Neural cell (in vitro differentiated cells): ENCODE data around the gene KRTAP10-5. TPM values are rescaled to one million over a fixed set of nuclear protein-coding genes. Genes with fewer than 3 reads are reported as not detected.

Experiments
- H2AFZ ChIP-seq: fragments of 200-600, 300-800 bp; sonication (generic), shearing (Covaris generic); 2 replicates; pipeline ENCODE4 v1.6.0; 2014; ENCODE audit warnings: low read depth, mild to moderate bottlenecking, antibody characterized with exemption, low read length, moderate library complexity
- H3F3A ChIP-seq: fragments of 200-600 bp; shearing (Covaris generic); 2 replicates; pipeline ENCODE4 v1.6.1; 2016; ENCODE audit warnings: mild to moderate bottlenecking, moderate library complexity, mixed read lengths, antibody characterized with exemption, low read length; ENCODE audit not compliant: insufficient read depth, poor library complexity, severe bottlenecking
- H3K27ac ChIP-seq: fragments of 200-600, 300-800 bp; sonication (generic), shearing (Covaris generic); 2 replicates; pipeline ENCODE4 v1.5.1; 2014; ENCODE audit warnings: mild to moderate bottlenecking, low read length, moderate library complexity
- H3K27me3 ChIP-seq: fragments of 300-800, 200-600 bp; sonication (generic), shearing (Covaris generic); 2 replicates; pipeline ENCODE4 v1.6.0; 2014; ENCODE audit warnings: mild to moderate bottlenecking, low read depth, low read length, moderate library complexity; ENCODE audit not compliant: insufficient read depth
- H3K36me3 ChIP-seq: fragments of 300-800, 200-600 bp; sonication (generic), shearing (Covaris generic); 2 replicates; pipeline ENCODE4 v1.5.1; 2014; ENCODE audit warnings: mild to moderate bottlenecking, antibody characterized with exemption, low read length, moderate library complexity; ENCODE audit not compliant: insufficient read depth
- H3K4me2 ChIP-seq: fragments of 300-800, 200-600 bp; sonication (generic), shearing (Covaris generic); 2 replicates; pipeline ENCODE4 v1.6.0; 2014; ENCODE audit warnings: mild to moderate bottlenecking, low read length
- H3K4me3 ChIP-seq: fragments of 300-800, 200-600 bp; sonication (generic), shearing (Covaris generic); 2 replicates; pipeline ENCODE4 v1.5.1; 2014; ENCODE audit warnings: mild to moderate bottlenecking, low read length, moderate library complexity
- H3K79me2 ChIP-seq: fragments of 200-600 bp; shearing (Covaris generic); replicated peaks from 2 replicates; pipeline ENCODE4 v1.6.0; 2014; ENCODE audit warnings: mild to moderate bottlenecking, low read length, moderate library complexity; ENCODE audit not compliant: insufficient read depth
- H3K9ac ChIP-seq: fragments of 300-800, 200-600 bp; sonication (generic), shearing (Covaris generic); 2 replicates; pipeline ENCODE4 v1.6.1; 2016; ENCODE audit warnings: mild to moderate bottlenecking, low read length, mixed read lengths
- H3K9me2 ChIP-seq: fragments of 200-600 bp; shearing (Covaris generic); 2 replicates; pipeline ENCODE4 v1.6.1; 2016; ENCODE audit warnings: mild to moderate bottlenecking, low read length, mixed read lengths; ENCODE audit not compliant: insufficient read depth
- H3K9me3 ChIP-seq: fragments of 200-600, 300-800 bp; sonication (generic), shearing (Covaris generic); 2 replicates; pipeline ENCODE4 v1.6.1; 2016; ENCODE audit warnings: mild to moderate bottlenecking, mixed run types, low read length, moderate library complexity, mixed read lengths
- H4K20me1 ChIP-seq: fragments of 200-600 bp; shearing (Covaris generic); 2 replicates; pipeline ENCODE4 v1.6.1; 2016; ENCODE audit warnings: mild to moderate bottlenecking, mixed run types; ENCODE audit not compliant: insufficient read depth
- EP300 ChIP-seq: fragments of 450-650 bp; conservative IDR thresholded peaks from 2 replicates; pipeline ENCODE4 v1.6.1; 2014; ENCODE audit warnings: antibody characterized with exemption, mild to moderate bottlenecking, moderate library complexity; ENCODE audit not compliant: poor library complexity, severe bottlenecking
- EZH2 ChIP-seq: fragments of 200-600, 300-800 bp; shearing (Covaris generic), sonication (generic); IDR thresholded peaks from 2 replicates; pipeline ENCODE4 v1.6.1; 2014; ENCODE audit warnings: antibody characterized with exemption, low read length, borderline replicate concordance, mild to moderate bottlenecking; ENCODE audit not compliant: insufficient read depth, poor library complexity, severe bottlenecking
- MXI1 ChIP-seq: fragments of 450-650 bp; conservative IDR thresholded peaks from 2 replicates; pipeline ENCODE4 v1.6.1; 2014; ENCODE audit warnings: antibody characterized with exemption, mild to moderate bottlenecking; ENCODE audit not compliant: poor library complexity, severe bottlenecking
- POLR2AphosphoS5 ChIP-seq: IDR thresholded peaks from 2 replicates; pipeline ENCODE4 v1.6.1; 2012
- RAD21 ChIP-seq: fragments of 450-650 bp; conservative IDR thresholded peaks from 2 replicates; pipeline ENCODE4 v1.6.1; 2014; ENCODE audit warnings: antibody characterized with exemption, mild to moderate bottlenecking, moderate library complexity
- REST ChIP-seq: IDR thresholded peaks from 2 replicates; pipeline ENCODE4 v1.6.1; 2012; ENCODE audit warnings: borderline replicate concordance
- SMC3 ChIP-seq: fragments of 450-650 bp; conservative IDR thresholded peaks from 2 replicates; pipeline ENCODE4 v1.6.1; 2014; ENCODE audit warnings: antibody characterized with exemption, mild to moderate bottlenecking, moderate library complexity; ENCODE audit not compliant: poor library complexity
- TAF1 ChIP-seq: IDR thresholded peaks from 2 replicates; pipeline ENCODE4 v1.6.1; 2012; ENCODE audit warnings: low read depth
- polyA plus RNA-seq: library from polyadenylated mRNA; depleted of rRNA; stranded (reverse); fragments of >200 nt; gene quantifications from 2 replicates; pipeline ENCODE4 v1.2.3, GENCODE V29; 2014
- TF ChIP-seq, protein P1 (sequence below): fragments of 450-650 bp; IDR thresholded peaks from 2 replicates; pipeline ENCODE4 v1.5.1; 2014; ENCODE audit warnings: antibody characterized with exemption, mild to moderate bottlenecking, moderate library complexity; ENCODE audit not compliant: poor library complexity, severe bottlenecking

Gene KRTAP10-5
- polyA plus RNA-seq, 1 donor from 2014 or later: not detected

DNA sequence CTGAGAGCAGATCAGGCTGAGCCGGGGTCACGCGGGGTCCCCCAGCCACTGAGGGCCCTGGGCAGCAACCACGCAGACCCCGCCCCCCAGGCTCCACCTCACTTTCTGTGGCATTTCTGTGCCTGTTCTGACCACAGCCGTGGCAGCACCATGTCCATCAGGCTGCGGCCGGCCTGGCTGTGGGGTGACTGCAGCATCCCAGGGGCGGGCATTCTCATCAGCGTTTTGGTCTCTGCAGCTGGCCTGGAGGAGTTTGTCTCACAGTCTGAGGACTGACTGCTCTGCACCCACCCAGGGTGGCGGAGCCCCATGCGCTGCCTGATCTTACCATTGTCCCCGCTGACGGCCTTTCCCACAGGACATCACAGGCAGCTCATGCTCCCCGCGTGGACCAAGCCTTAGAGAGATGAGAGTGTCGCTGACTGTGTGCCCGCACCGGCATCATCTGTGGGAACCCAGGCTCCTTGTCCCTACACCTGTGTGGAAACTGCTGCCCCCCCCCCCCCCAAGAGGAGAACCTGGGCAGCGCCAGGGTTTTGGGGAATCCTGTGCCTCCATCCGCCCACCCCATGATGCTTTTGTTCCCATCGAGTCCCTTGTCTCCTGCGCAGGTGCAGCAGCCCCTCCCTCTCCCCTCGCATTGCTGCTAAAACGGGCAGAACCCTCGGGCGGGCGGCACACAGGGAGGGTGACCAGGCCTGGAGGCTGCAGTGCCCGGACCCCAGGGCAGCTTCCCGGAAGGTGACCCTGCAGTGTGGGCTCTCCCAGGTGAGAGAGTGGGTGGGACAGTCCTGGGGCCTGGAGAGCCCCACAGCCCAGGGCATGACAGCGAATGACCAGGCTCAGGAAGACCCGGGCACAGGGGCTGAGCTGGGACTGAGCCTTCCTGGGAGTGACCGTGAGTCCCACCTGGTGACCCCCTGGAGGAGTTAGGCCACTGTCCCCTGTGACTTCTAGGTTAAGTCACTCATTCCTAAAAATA is 42.2 kb downstream of the KRTAP10-5 start:
- Histone ChIP-seq H3K9me2 (no peaks in the 10 kb centered on the region), H3K9ac (no peak overlapping the region), H4K20me1 (no peaks in the 10 kb centered on the region), H3K36me3 (no peaks in the 10 kb centered on the region), H3K9me3 (no peaks in the 10 kb centered on the region), H3K4me3 (no peak overlapping the region), H3K27ac (no peak overlapping the region), H2AFZ (no peak overlapping the region), H3K79me2 (no peaks in the 10 kb centered on the region), H3K27me3 (no peaks in the 10 kb centered on the region), H3K4me2 (no peak overlapping the region), H3F3A (no peaks in the 10 kb centered on the region)
- TF ChIP-seq, protein P1, sequence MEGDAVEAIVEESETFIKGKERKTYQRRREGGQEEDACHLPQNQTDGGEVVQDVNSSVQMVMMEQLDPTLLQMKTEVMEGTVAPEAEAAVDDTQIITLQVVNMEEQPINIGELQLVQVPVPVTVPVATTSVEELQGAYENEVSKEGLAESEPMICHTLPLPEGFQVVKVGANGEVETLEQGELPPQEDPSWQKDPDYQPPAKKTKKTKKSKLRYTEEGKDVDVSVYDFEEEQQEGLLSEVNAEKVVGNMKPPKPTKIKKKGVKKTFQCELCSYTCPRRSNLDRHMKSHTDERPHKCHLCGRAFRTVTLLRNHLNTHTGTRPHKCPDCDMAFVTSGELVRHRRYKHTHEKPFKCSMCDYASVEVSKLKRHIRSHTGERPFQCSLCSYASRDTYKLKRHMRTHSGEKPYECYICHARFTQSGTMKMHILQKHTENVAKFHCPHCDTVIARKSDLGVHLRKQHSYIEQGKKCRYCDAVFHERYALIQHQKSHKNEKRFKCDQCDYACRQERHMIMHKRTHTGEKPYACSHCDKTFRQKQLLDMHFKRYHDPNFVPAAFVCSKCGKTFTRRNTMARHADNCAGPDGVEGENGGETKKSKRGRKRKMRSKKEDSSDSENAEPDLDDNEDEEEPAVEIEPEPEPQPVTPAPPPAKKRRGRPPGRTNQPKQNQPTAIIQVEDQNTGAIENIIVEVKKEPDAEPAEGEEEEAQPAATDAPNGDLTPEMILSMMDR: no peak
- TF ChIP-seq TAF1 (no peak), REST (no peak), EP300 (no peak), MXI1 (no peak), RAD21 (no peak), SMC3 (no peak), EZH2 (no peak), POLR2AphosphoS5 (no peak)

GRCh38 chr21:44535963-44536362 is 44.4 kb downstream of the KRTAP10-5 start:
- Histone ChIP-seq H3K4me3 (no peak overlapping the region), H2AFZ (no peak overlapping the region), H3K36me3 (no peaks in the 10 kb centered on the region), H3K9me3 (no peaks in the 10 kb centered on the region), H3K27me3 (no peaks in the 10 kb centered on the region), H3K79me2 (no peaks in the 10 kb centered on the region), H3K4me2 (no peak overlapping the region), H3K9me2 (no peaks in the 10 kb centered on the region), H3F3A (no peaks in the 10 kb centered on the region), H3K27ac (no peak overlapping the region), H3K9ac (no peak overlapping the region), H4K20me1 (no peaks in the 10 kb centered on the region)
- no peak for TF ChIP-seq POLR2AphosphoS5
- TF ChIP-seq MXI1: no peak
